Suppressor macrophage treated with lipopolysaccharide for 4 hours (primary cell): ENCODE results near the gene CDIPT.

Source experiments
- DNase-seq: peaks from one replicate; pipeline ENCODE4 v3.0.0-alpha.2; 2020

Gene CDIPT

GRCh38 chr16:29809850-29810698 is 53.0 kb downstream of the CDIPT start:
- DNase-seq, result no peak

- DNase-seq, result no peak
Observed at GRCh38 chr16:29809031-29809747, 53.8 kb downstream of the CDIPT start.
